Suppressor macrophage (primary cell): Measurements from ENCODE around the gene MYO1D.

Experiments used
- DNase-seq, 4 experiments: peaks; one replicate each; pipeline ENCODE4 v3.0.0-alpha.2; 2020 to 2022

Gene MYO1D

GRCh38 chr17:32486111-32486700 lies 390.7 kb downstream of the MYO1D start:
- DNase-seq: peak; percentile 70 to 89 (median 80)

DNA sequence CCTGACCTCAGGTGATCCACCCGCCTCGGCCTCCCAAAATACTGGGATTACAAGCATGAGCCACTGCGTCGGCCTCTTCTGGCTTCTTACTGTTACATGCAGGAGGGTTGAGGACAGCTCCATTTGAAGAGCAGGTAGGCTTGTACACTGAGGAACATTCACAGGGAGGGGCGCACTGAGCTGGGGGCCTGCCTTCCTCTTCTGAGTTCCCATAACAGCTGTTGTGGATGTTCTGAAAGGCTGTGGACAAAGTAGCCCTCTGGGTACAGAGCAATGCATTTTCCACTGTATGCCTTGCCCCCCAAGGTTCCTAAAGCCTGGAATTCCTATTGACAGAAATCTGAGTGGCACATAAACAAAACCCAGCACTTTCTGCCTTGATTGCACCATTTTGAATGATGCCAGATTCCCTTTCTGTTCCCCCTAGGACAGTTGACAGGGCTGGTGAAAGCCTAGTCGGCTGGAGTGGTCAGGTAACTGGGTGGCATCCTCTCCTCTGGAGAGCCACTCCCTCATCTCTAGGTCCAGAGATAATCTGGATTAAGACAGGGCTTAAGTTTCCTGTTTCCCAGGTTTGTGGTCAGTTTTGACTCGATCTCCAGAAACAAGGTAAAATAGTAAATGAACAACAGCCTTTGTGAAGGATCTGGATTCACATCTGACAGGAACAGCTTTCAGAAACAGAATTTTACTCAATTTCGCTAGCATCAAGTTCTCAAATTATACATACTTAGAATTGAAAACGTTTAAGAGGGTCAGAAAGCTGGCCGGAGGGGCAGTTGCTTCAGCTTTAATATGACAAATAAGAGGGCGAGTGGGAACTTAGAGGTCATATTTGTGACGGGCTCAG lies 391.4 kb downstream of the MYO1D start:
- no peak for DNase-seq

- no peak for DNase-seq
Measured at GRCh38 chr17:32484628-32485027, 392.3 kb downstream of the MYO1D start.

GRCh38 chr17:32484041-32484461 lies 392.9 kb downstream of the MYO1D start:
- no peak for DNase-seq

- DNase-seq: peak; percentile 31 to 72 (median 62)
Measured at GRCh38 chr17:32483451-32484019, 393.4 kb downstream of the MYO1D start.

GRCh38 chr17:32482568-32483320 lies 394.2 kb downstream of the MYO1D start:
- DNase-seq: no peak

DNA sequence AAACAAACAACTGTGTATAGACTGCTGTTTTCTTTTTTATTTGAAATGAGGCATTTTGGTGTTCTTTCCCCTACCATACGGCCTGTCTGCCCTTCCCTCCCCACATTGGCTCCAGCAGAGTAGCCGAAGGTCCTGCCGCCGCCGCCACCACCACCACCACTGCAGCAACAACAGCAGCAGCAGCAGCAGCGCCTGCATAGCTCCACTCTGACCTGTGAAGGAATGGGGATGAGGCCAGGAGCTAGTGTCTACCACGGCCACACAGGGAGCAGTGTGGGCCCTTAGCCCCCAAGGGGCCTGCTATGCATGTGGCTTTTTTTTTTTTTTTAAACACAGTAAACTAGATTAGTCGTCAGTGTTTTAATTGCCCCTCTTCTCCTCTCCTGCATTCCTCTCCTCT lies 395.7 kb downstream of the MYO1D start:
- no peak for DNase-seq

- DNase-seq: no peak
Measured at GRCh38 chr17:32479074-32479617, 397.8 kb downstream of the MYO1D start.

- DNase-seq: no peak
Measured at GRCh38 chr17:32477220-32477619, 399.7 kb downstream of the MYO1D start.

DNA sequence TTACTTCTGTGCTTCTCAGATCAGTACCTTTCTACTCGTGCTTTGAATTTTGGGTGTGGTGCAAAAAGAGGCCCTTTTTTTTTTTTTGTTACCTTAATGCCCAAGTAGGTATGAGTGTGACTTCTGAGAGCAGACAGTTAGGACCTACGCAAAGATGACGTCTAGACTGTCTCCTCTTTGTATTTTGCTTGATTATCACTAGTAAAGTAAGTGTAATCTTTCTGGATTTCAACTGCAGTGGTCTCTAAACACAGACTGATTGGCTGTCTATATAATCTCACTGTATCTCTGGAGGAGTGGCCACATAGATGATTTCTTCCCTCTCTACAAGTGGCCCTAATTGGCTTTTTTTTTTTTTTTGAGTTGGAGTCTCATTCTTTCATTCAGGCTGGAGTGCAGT lies 401.7 kb downstream of the MYO1D start:
- no peak for DNase-seq

DNA sequence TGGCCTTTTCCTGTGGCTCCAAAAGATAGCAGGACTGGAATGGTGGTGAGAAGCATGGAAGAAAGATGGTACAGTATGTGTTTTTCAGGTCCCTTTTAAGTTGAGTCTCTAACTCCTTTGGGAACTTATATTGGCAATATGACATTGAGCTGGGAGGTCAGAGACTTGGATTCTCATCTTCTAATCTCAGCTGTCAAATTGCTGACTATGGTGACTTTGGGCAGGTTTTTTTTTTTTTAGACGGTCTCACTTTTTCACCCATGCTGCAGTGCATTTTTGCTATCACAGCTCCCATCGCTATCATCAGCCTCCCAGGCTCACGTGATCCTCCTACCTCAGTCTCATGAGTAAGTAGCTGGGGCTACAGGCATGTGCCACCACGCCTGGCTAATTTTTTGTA lies 405.3 kb downstream of the MYO1D start:
- DNase-seq: no peak

DNA sequence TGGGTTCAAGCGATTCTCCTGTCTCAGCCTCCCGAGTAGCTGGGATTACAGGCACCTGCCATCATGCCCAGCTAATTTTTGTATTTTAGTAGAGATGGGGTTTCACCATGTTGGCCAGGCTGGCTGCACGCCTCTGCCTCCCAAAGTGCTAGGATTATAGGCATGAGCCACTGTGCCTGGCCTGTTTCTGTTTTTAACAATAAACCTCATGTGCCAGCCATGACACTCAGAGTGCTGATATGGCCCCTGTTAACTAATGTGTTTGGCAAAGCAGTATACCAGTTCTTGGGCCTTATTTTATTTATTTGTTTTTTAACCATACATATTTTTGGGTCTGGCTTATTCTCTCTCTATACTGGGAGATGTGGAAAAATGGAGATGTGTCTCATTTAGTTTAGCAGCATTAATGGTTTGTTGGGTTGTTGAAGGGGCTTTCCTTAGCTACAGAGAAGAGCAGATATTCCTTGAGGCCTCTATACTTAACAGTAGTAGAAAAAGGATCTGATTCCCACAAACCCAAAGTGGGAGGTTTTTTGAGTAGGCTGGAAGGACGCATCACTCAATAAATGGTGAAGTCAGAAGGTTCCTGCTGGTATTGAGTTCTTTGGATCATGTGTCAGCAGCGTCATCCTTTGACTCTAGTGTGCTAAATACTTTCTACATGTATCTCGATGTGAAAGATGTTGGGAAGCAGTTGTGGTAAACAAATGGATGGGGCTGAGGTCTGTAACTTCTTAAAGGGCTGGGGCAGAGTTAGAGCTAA lies 406.3 kb downstream of the MYO1D start:
- DNase-seq: peak; percentile 17 to 50 (median 36)

GRCh38 chr17:32467949-32468348 lies 409.0 kb downstream of the MYO1D start:
- no peak for DNase-seq

GRCh38 chr17:32464374-32464773 lies 412.6 kb downstream of the MYO1D start:
- DNase-seq: no peak

DNA sequence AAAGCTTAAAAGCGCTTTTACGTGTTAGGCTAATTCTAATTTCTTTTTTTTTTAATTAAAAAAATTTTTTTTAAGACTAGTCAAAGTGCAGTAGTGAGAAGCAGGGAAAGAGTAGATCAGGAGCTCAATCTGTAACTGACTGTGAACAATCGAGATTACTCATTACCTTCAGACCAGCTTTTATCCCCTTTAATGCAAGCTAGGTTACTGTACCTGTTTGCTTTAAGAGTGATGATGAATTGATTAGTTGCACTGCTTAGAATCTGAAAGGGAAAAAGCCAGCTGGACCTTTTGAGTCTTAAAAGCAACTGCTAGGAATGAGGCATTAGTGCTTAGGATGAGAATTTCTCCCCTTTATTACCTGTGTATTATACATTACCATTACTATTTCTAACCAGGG lies 413.6 kb downstream of the MYO1D start:
- no peak for DNase-seq

GRCh38 chr17:32461853-32462617 lies 414.9 kb downstream of the MYO1D start:
- peak; percentile 74 to 80 (median 78) for DNase-seq

- no peak for DNase-seq
Measured at GRCh38 chr17:32461498-32461852, 415.4 kb downstream of the MYO1D start.

- DNase-seq: no peak
Measured at GRCh38 chr17:32460054-32460453, 416.9 kb downstream of the MYO1D start.

DNA sequence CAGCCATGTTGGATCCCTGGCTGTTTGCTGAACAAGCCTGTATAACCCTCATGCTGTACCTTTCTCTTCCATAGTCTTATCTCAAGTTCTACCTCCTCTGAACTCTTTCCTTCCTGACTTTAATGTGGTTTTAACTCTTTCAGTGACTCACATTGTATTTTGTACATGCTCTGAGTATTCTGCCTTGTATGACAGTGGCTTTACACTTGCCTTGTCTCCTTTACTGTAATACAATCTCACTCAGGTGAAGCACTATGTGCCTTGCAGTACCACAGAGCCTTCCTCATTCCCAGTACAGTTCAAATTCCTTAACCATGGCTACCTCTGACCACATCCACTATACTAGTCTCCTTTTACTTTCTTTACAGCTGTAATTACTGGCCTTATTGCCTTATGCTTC lies 418.6 kb downstream of the MYO1D start:
- no peak for DNase-seq

GRCh38 chr17:32453370-32453769 lies 423.6 kb downstream of the MYO1D start:
- DNase-seq: no peak

DNA sequence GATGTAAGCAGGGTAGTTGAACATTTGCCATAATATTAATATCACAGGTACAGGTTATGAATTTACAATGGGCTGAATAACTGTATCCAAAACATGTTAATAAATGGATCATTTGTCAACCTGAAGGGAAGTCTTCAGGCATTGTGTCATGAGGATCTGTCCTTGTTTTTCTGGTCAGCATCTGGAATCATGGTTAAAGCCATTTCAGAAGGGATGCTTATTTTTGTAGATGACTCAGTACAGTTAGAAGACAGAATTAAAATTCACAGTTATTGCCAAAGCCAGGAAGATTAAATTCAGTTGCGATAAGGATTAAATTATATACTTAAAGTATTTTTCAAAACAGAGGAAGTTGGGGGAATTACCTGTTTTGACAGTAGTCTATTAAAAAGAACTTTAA lies 424.6 kb downstream of the MYO1D start:
- DNase-seq: no peak
